ENCODE data around the gene CDC73. TPM values are rescaled to one million over a fixed set of nuclear protein-coding genes. Genes with fewer than 3 reads are reported as not detected.

Gene CDC73
- total RNA-seq, 2 donors from 2014 or later = 27.8 to 30.1 TPM

DNA sequence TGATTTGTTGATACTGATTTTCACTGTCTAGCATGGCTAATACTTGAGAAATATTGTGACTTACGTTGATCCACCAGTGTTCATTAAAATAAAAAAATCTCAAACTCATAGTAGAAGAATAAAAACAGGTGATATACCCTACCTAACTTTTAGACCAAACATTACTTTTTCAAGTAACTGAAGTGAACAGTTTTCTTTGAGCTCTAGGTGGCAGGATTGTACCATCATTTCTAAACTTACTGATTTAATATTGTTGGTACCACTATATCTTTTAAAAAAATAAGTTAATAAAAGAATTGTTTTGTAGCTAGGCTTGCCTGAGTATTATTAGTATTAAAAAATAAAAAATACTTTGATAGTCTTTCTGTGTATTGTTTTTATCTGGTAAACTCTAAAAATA is 21.5 kb downstream of the CDC73 start:
- H3K27ac ChIP-seq = no peak overlapping the region
- no peak overlapping the region for H3K4me3 ChIP-seq
- H3K36me3 ChIP-seq = peaks cover 52% of the 10 kb centered on the region
- no peaks in the 10 kb centered on the region for H3K27me3 ChIP-seq
- TF ChIP-seq, protein P1, sequence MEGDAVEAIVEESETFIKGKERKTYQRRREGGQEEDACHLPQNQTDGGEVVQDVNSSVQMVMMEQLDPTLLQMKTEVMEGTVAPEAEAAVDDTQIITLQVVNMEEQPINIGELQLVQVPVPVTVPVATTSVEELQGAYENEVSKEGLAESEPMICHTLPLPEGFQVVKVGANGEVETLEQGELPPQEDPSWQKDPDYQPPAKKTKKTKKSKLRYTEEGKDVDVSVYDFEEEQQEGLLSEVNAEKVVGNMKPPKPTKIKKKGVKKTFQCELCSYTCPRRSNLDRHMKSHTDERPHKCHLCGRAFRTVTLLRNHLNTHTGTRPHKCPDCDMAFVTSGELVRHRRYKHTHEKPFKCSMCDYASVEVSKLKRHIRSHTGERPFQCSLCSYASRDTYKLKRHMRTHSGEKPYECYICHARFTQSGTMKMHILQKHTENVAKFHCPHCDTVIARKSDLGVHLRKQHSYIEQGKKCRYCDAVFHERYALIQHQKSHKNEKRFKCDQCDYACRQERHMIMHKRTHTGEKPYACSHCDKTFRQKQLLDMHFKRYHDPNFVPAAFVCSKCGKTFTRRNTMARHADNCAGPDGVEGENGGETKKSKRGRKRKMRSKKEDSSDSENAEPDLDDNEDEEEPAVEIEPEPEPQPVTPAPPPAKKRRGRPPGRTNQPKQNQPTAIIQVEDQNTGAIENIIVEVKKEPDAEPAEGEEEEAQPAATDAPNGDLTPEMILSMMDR (IDR thresholded peaks at IDR 0.05) = peak in 1 of 2 donors; percentile 48
- peaks cover 0 to 5% of the 10 kb centered on the region in 2 donors for H3K4me1 ChIP-seq
- H3K9me3 ChIP-seq = no peaks in the 10 kb centered on the region
- DNase-seq (ENCODE audit: low spot score) = no peak

DNA sequence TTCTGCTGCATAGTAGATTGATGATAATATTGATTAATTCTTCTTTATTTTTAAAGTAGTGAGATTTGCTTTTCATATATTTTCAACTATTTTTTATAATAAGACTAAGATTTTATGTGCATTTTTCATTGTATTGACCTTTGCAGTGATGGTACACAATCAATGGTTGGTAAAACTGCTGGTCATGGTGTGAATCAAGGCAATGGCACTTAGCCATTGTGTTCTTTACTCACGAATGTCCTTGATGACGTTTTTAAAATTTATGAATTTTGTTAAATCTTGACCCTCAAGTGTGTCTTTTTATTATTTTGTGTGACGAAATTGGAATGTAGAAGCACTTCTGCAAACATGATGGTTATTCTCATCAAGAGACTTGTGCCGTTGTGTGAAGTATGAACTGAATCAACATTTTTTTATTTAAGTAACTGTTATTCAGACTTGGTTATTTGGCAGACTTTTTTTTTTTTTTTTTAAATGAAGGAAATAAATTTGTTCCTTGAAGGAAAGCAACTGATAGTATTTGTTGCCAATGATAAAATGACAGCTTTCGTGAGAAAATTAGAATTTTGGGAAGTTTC is 22.6 kb downstream of the CDC73 start:
- H3K4me3 ChIP-seq = no peak overlapping the region
- TF ChIP-seq, protein P1 (IDR thresholded peaks at IDR 0.05) = no peak
- no peaks in the 10 kb centered on the region for H3K9me3 ChIP-seq
- no peak overlapping the region for H3K27ac ChIP-seq
- peaks cover 0 to 5% of the 10 kb centered on the region in 2 donors for H3K4me1 ChIP-seq
- no peaks in the 10 kb centered on the region for H3K27me3 ChIP-seq
- no peak for DNase-seq (ENCODE audit: low spot score)
- H3K36me3 ChIP-seq = peaks cover 52% of the 10 kb centered on the region

DNA sequence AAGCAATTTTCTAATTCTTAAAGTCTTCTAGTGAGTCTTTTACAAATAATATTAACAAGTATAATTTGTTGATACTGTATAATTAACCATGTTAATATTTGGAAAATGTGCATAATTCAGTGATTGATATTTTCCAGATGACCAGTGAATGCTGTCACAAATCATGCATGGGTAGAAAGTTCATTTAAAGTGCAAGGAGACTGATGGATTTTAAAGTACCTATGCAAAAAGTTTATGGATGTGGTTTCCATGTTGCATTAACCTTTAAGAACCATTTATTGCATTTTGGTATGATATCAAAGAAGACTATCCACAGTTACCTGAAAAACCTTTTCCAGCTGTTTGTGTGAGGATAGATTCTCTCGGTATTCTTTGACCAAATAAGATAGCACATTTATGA is 23.2 kb downstream of the CDC73 start:
- no peaks in the 10 kb centered on the region for H3K27me3 ChIP-seq
- TF ChIP-seq, protein P1 (IDR thresholded peaks at IDR 0.05) = no peak
- H3K4me1 ChIP-seq = peaks cover 0 to 4% of the 10 kb centered on the region in 2 donors
- no peak for DNase-seq (ENCODE audit: low spot score)
- H3K4me3 ChIP-seq = no peak overlapping the region
- H3K27ac ChIP-seq = no peak overlapping the region
- H3K36me3 ChIP-seq = peaks cover 49% of the 10 kb centered on the region
- no peaks in the 10 kb centered on the region for H3K9me3 ChIP-seq

DNA sequence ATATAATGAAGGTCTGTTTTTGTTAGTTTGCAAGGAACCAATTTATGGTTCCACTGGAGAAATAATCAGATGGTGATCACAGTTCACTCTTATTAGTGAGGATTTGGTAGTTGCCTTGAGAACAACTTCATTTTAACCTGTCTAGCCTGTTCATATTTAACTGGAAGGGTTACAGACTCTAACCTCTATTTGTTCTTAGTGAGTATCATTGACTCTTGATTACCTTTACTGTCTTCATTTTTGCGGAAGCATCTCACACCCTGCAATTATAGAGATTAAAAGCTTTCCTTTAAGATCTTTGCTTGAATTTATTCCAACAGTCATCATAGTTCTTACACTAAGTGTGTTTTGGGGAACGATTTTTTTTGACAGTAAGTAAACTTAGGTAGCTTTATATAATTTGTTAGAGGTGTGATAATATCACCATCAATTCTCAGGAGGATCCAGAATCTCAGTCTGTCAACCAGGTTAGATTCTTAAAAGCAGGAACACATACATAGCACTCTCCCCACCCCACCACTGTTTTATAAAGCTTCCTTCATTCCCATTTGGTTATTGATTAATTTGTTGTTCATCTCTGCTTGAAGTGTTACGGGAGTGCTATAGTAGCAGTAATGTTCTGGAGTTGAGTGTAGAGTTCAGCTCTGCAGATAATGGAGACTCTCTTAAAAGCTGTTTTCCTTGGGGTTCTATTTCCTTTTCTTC is 34.4 kb downstream of the CDC73 start:
- H3K4me3 ChIP-seq = no peak overlapping the region
- no peak overlapping the region for H3K27ac ChIP-seq
- no peak for DNase-seq (ENCODE audit: low spot score)
- TF ChIP-seq, protein P1 (IDR thresholded peaks at IDR 0.05) = no peak
- H3K36me3 ChIP-seq = peaks cover 27% of the 10 kb centered on the region
- H3K4me1 ChIP-seq = no peaks in the 10 kb centered on the region
- H3K27me3 ChIP-seq = no peaks in the 10 kb centered on the region
- no peaks in the 10 kb centered on the region for H3K9me3 ChIP-seq

DNA sequence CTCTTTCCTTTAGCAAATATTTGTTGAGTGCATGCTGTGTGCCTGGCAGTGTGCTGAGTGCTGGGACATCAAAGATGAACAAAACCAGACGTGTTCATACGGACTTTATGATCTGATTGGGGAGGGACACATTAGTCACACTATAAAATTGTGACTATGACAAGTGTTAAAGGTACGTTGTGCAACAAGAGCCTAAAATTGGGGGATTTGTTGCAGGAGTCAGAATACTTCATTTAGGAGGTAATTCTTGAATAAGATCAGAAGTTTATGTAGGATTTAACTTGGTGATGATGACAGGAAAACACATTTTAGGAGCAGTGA is 35.0 kb downstream of the CDC73 start:
- Histone ChIP-seq H3K9me3 (no peaks in the 10 kb centered on the region), H3K4me1 (no peaks in the 10 kb centered on the region), H3K27ac (no peak overlapping the region), H3K36me3 (peaks cover 23% of the 10 kb centered on the region), H3K4me3 (no peak overlapping the region), H3K27me3 (no peaks in the 10 kb centered on the region)
- DNase-seq (ENCODE audit: low spot score) = no peak
- TF ChIP-seq, protein P1 (IDR thresholded peaks at IDR 0.05) = no peak

DNA sequence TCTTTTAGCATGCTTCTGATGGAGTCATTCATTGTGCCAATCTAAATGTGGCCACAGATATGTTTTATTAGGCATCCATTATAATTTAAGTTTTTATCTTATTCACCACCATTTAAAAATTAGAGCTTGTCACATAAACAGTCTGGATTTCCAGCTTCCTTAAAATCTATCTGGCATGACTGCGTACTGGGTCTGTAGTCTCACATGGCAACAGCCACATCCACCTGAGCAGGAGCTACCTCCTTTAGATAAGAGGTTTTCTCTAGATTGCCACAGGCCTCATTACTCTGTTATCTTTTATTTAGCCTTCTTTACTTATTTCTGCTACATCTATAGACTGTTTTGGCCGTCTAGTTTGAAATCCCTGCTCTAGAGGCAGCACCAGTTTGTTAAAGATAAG is 35.5 kb downstream of the CDC73 start:
- no peak overlapping the region for H3K27ac ChIP-seq
- H3K4me1 ChIP-seq = no peaks in the 10 kb centered on the region
- TF ChIP-seq, protein P1 (IDR thresholded peaks at IDR 0.05) = no peak
- no peaks in the 10 kb centered on the region for H3K27me3 ChIP-seq
- H3K4me3 ChIP-seq = no peak overlapping the region
- H3K9me3 ChIP-seq = no peaks in the 10 kb centered on the region
- DNase-seq (ENCODE audit: low spot score) = no peak
- peaks cover 21% of the 10 kb centered on the region for H3K36me3 ChIP-seq
